Measurements from ENCODE around the gene KCNJ9.

Gene KCNJ9

GRCh38 chr1:160099716-160100375 lies 18.5 kb downstream of the KCNJ9 start:
- peaks cover 9% of the 10 kb centered on the region for H3K4me1 ChIP-seq (ENCODE audit: insufficient read depth, poor library complexity, severe bottlenecking)
- H3K9me3 ChIP-seq (ENCODE audit: severe bottlenecking) = no peaks in the 10 kb centered on the region
- H3K27ac ChIP-seq (ENCODE audit: poor library complexity, severe bottlenecking) = no peak overlapping the region
- no peaks in the 10 kb centered on the region for H3K27me3 ChIP-seq (ENCODE audit: insufficient read depth, poor library complexity, severe bottlenecking)
- no peaks in the 10 kb centered on the region for H3K36me3 ChIP-seq (ENCODE audit: low read depth)
- TF ChIP-seq CTCF (IDR thresholded peaks at IDR 0.05; ENCODE audit: poor library complexity, severe bottlenecking) = no peak
- DNase-seq (ENCODE audit: low spot score) = no peak
- H3K4me3 ChIP-seq (ENCODE audit: severe bottlenecking) = no peak overlapping the region
- ATAC-seq (ENCODE audit: low read depth) = no peak

GRCh38 chr1:160101037-160101716 lies 19.8 kb downstream of the KCNJ9 start:
- no peak for DNase-seq (ENCODE audit: low spot score)
- Histone ChIP-seq H3K4me3 (ENCODE audit: severe bottlenecking) (no peak overlapping the region), H3K4me1 (ENCODE audit: insufficient read depth, poor library complexity, severe bottlenecking) (peaks cover 9% of the 10 kb centered on the region), H3K27me3 (ENCODE audit: insufficient read depth, poor library complexity, severe bottlenecking) (no peaks in the 10 kb centered on the region), H3K27ac (ENCODE audit: poor library complexity, severe bottlenecking) (no peak overlapping the region), H3K36me3 (ENCODE audit: low read depth) (no peaks in the 10 kb centered on the region), H3K9me3 (ENCODE audit: severe bottlenecking) (no peaks in the 10 kb centered on the region)
- peak; percentile 32 for ATAC-seq (ENCODE audit: low read depth)
- TF ChIP-seq CTCF (IDR thresholded peaks at IDR 0.05; ENCODE audit: poor library complexity, severe bottlenecking) = peak; percentile 95

- Histone ChIP-seq H3K36me3 (ENCODE audit: low read depth) (no peaks in the 10 kb centered on the region), H3K4me1 (ENCODE audit: insufficient read depth, poor library complexity, severe bottlenecking) (peaks cover 7% of the 10 kb centered on the region), H3K4me3 (ENCODE audit: severe bottlenecking) (no peak overlapping the region), H3K27ac (ENCODE audit: poor library complexity, severe bottlenecking) (no peak overlapping the region), H3K9me3 (ENCODE audit: severe bottlenecking) (no peaks in the 10 kb centered on the region), H3K27me3 (ENCODE audit: insufficient read depth, poor library complexity, severe bottlenecking) (no peaks in the 10 kb centered on the region)
- DNase-seq (ENCODE audit: low spot score) = no peak
- no peak for TF ChIP-seq CTCF (IDR thresholded peaks at IDR 0.05; ENCODE audit: poor library complexity, severe bottlenecking)
- no peak for ATAC-seq (ENCODE audit: low read depth)
Observed at GRCh38 chr1:160101717-160102522, 20.6 kb downstream of the KCNJ9 start.

- DNase-seq (ENCODE audit: low spot score) (no peak), ATAC-seq (ENCODE audit: low read depth) (no peak)
- no peak overlapping the region for H3K27ac ChIP-seq (ENCODE audit: poor library complexity, severe bottlenecking)
- TF ChIP-seq CTCF (IDR thresholded peaks at IDR 0.05; ENCODE audit: poor library complexity, severe bottlenecking) = no peak
- no peaks in the 10 kb centered on the region for H3K9me3 ChIP-seq (ENCODE audit: severe bottlenecking)
- H3K27me3 ChIP-seq (ENCODE audit: insufficient read depth, poor library complexity, severe bottlenecking) = no peaks in the 10 kb centered on the region
- H3K36me3 ChIP-seq (ENCODE audit: low read depth) = no peaks in the 10 kb centered on the region
- H3K4me3 ChIP-seq (ENCODE audit: severe bottlenecking) = no peak overlapping the region
- H3K4me1 ChIP-seq (ENCODE audit: insufficient read depth, poor library complexity, severe bottlenecking) = no peaks in the 10 kb centered on the region
Observed at GRCh38 chr1:160103658-160104408, 22.5 kb downstream of the KCNJ9 start.

Measured in RWPE2 (cell line).